Type B pancreatic cell (in vitro differentiated cells): ENCODE data around the gene NAXD. TPM values are rescaled to one million over a fixed set of nuclear protein-coding genes. Genes with fewer than 3 reads are reported as not detected.
"Not testable (repeated sequence)": the region's sequence is repeated elsewhere in the genome, so short reads cannot be mapped to it uniquely, and the experiment has no call there.

Experiments used
- DNase-seq: peaks from one replicate; pipeline ENCODE4 v3.0.0; 2021; ENCODE audit warnings: mixed read lengths; ENCODE audit not compliant: unreplicated experiment; ENCODE audit errors: extremely low spot score
- H3K27ac Mint-ChIP-seq: 2 replicates; pipeline ENCODE4 v1.8.0; 2021; ENCODE audit warnings: mild to moderate bottlenecking, mixed read lengths
- H3K27me3 Mint-ChIP-seq: 2 replicates; pipeline ENCODE4 v1.8.0; 2021; ENCODE audit warnings: mixed read lengths
- H3K36me3 Mint-ChIP-seq: 2 replicates; pipeline ENCODE4 v1.8.0; 2021; ENCODE audit warnings: mixed read lengths
- H3K4me1 Mint-ChIP-seq: one replicate; pipeline ENCODE4 v1.8.0; 2021; ENCODE audit warnings: mixed read lengths; ENCODE audit not compliant: unreplicated experiment
- H3K4me3 Mint-ChIP-seq: 2 replicates; pipeline ENCODE4 v1.8.0; 2021; ENCODE audit warnings: mild to moderate bottlenecking, mixed read lengths
- H3K9me3 Mint-ChIP-seq: 2 replicates; pipeline ENCODE4 v1.8.0; 2021; ENCODE audit warnings: mixed read lengths
- CTCF ChIP-seq: fragments of 200-600 bp; sonication (generic); conservative IDR thresholded peaks from 2 replicates; pipeline ENCODE4 v1.5.0; 2021; ENCODE audit warnings: antibody characterized with exemption, mild to moderate bottlenecking
- long read RNA-seq: library from polyadenylated mRNA; unstranded; transcript quantifications from one replicate; pipeline ENCODE4 v2.0.0, GENCODE V29; 2020
- total RNA-seq: library from RNA; stranded (reverse); gene quantifications from 2 replicates; pipeline ENCODE4 v1.2.1, GENCODE V29; 2021; ENCODE audit warnings: low replicate concordance

NAXD gene
- total RNA-seq: 38.8 and 39.5 TPM in 2 replicates
- long read RNA-seq, transcript NAXD-203 (9 exons, 2,377 nt): major isoform, 6 of 203 reads
- long read RNA-seq, partial matches to known transcripts: 15 of 203 reads
- long read RNA-seq, other reads (novel, unspliced or antisense): 178 of 203 reads

GRCh38 chr13:110615322-110616102 is at the start of gene NAXD:
TSS of gene NAXD (plus strand) at chr13:110615545. CDS start at chr13:110615602, 57 bp downstream.
- Mint-ChIP-seq H3K27ac (peak within 1 kb of the TSS; percentile 93), H3K9me3 (peaks cover 3% of the 10 kb centered on the region), H3K36me3 (peaks cover 4% of the 10 kb centered on the region), H3K27me3 (no peaks in the 10 kb centered on the region), H3K4me1 (peaks cover 23% of the 10 kb centered on the region), H3K4me3 (peak within 1 kb of the TSS; percentile 88)
- DNase-seq: peak; percentile 84
- TF ChIP-seq CTCF: no peak

DNA sequence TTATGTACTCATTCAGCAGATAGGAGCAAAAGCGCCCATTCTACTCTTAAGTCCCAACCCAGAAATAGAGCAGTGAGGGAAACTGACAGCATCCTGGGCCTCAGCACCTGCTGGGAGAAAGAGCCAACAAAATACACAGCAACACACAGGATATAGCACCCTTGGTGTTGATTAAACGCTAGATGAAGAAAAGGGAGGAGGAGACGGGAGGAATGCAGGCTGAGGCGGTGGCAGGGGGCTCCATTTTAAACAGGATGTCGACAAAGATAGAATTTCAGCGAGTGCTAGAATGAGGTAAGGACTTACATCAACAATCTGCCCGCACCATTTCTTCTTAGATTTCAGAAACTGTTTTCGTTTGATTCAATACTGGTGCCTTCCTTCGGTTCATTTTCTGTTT is 49.2 kb upstream of the NAXD start:
- Mint-ChIP-seq H3K36me3 (peaks cover 4% of the 10 kb centered on the region), H3K27me3 (peaks cover 7% of the 10 kb centered on the region), H3K9me3 (no peaks in the 10 kb centered on the region), H3K27ac (no peak overlapping the region), H3K4me1 (peaks cover 32% of the 10 kb centered on the region), H3K4me3 (no peak overlapping the region)
- DNase-seq: no peak
- TF ChIP-seq CTCF: no peak

DNA sequence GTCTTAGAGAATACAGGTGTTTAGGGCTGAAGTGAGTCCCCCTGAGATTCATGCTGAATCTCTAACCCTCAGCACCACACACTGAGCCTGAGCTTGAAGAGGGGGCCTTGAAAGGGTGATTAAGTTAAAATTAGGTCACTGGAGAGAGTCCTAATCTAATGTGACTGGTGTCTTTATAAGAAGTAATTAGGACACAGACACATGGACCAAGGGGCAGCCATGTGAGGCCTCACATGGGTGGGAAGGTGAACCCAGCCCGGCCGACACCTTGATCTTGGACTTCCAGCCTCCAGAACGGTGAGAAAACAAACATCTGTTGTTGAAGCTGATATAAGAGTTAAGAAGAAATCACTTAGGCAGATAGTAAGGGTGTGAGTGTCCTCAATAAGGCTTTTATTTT is 46.7 kb upstream of the NAXD start:
- H3K4me3 Mint-ChIP-seq: no peak overlapping the region
- H3K27ac Mint-ChIP-seq: no peak overlapping the region
- peaks cover 7% of the 10 kb centered on the region for H3K27me3 Mint-ChIP-seq
- H3K36me3 Mint-ChIP-seq: peaks cover 4% of the 10 kb centered on the region
- peaks cover 38% of the 10 kb centered on the region for H3K4me1 Mint-ChIP-seq
- TF ChIP-seq CTCF: no peak
- no peak for DNase-seq
- no peaks in the 10 kb centered on the region for H3K9me3 Mint-ChIP-seq

GRCh38 chr13:110569962-110570361 is 45.4 kb upstream of the NAXD start:
- not testable (repeated sequence) for H3K36me3 Mint-ChIP-seq, H3K4me3 Mint-ChIP-seq, H3K27me3 Mint-ChIP-seq, H3K27ac Mint-ChIP-seq, DNase-seq, H3K9me3 Mint-ChIP-seq
- peaks cover 34% of the 10 kb centered on the region for H3K4me1 Mint-ChIP-seq

DNA sequence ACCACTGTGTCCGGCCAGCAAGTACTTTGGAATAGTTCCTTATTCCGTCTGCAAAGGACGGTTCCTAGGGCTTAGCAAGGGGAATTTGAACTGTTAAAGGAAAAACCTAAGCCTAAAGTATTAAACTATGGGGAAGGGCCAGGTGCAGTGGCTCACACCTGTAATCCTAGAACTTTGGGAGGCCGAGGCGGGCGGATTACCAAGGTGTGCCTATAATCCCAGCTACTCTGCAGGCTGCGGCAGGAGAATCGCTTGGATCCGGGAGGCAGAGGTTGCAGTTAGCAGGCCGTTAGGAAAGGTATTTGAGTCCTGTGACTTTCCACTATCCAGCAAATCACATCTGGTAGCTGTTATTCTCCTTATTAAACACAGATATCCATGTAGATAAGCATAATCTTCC is 44.5 kb upstream of the NAXD start:
- no peaks in the 10 kb centered on the region for H3K36me3 Mint-ChIP-seq
- H3K27me3 Mint-ChIP-seq: peaks cover 10% of the 10 kb centered on the region
- H3K4me3 Mint-ChIP-seq: no peak overlapping the region
- H3K9me3 Mint-ChIP-seq: no peaks in the 10 kb centered on the region
- DNase-seq: no peak
- TF ChIP-seq CTCF: no peak
- peaks cover 36% of the 10 kb centered on the region for H3K4me1 Mint-ChIP-seq
- H3K27ac Mint-ChIP-seq: no peak overlapping the region

- Mint-ChIP-seq H3K27me3 (peaks cover 10% of the 10 kb centered on the region), H3K36me3 (no peaks in the 10 kb centered on the region), H3K4me1 (peaks cover 38% of the 10 kb centered on the region), H3K27ac (no peak overlapping the region), H3K4me3 (no peak overlapping the region), H3K9me3 (no peaks in the 10 kb centered on the region)
- TF ChIP-seq CTCF: no peak
- DNase-seq: no peak
Measured at GRCh38 chr13:110571896-110572777, 43.2 kb upstream of the NAXD start.
